ENCODE data around the gene ELAVL2. TPM values are rescaled to one million over a fixed set of nuclear protein-coding genes. Genes with fewer than 3 reads are reported as not detected.

ELAVL2 gene
- total RNA-seq, 5 donors from 2014 or later (not counting 1 experiment from before 2014, with no cell fraction given), result 0.79 TPM; not detected in 4

DNA sequence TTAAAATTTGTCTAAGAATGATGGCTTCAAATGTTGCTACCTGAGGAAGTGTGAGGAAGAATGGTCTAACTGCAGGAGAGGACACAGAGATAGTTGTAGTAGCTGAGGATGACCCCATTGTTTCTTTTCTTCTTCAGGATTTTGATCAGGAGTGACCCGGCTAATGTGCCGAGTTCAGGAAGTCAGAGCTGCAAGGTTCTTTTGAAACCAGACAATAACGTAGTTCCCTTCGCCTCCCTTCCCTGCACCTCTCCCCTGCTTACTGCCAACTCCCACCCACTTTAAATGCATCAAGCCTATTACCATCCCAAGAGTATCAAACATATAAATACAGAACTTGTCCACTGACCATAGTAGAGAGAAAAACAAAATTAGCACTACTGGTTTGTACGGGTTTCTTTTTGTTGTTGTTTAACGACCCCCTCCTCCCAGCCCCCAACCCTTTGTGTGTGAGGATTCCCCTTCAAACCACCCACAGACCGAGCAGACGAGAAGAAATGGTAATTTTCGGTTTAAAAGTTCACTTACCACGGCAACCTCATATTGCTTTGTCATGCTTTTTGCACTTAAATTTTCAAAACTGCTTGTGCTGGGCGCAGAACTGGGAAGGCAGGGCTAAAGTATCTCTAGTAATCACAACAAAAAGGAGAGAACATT lies 23.5 kb upstream of the ELAVL2 start:
- Histone ChIP-seq H3K4me1 (ENCODE audit: control insufficient read depth in 1 of 2, extremely low read depth in 1 of 2, insufficient read depth in 2 of 2, low read length in 2 of 2) (no peaks in the 10 kb centered on the region), H3K27me3 (replicated peaks in 1 of 2; ENCODE audit: control insufficient read depth in 2 of 2, extremely low read depth in 1 of 2, insufficient read depth in 2 of 2, low read length in 1 of 2) (peaks cover 4 to 20% of the 10 kb centered on the region in 2 experiments), H3K36me3 (ENCODE audit: control insufficient read depth in 2 of 2, extremely low read depth in 1 of 2, insufficient read depth in 1 of 2, low read length in 1 of 2) (no peaks in the 10 kb centered on the region), H3K27ac (ENCODE audit: low read length) (no peak overlapping the region), H3K9me3 (no peaks in the 10 kb centered on the region), H3K4me3 (ENCODE audit: control insufficient read depth in 1 of 2, extremely low read depth in 1 of 2, low read length in 1 of 2) (no peak overlapping the region)
- ChIA-PET CTCF (no interaction called here), POLR2A (no interaction called here)
- peaks cover 14 to 25% of the 10 kb centered on the region in 2 donors for H3K27me3 Mint-ChIP-seq
- no peak overlapping the region for H3K27ac Mint-ChIP-seq
- no peak overlapping the region for H3K4me3 Mint-ChIP-seq
- no peaks in the 10 kb centered on the region for H3K36me3 Mint-ChIP-seq
- DNase-seq, result no peak
- WGBS (ENCODE audit: insufficient coverage), result 50% methylated on average over 2 of the region's 11 CpGs
- H3K9me3 Mint-ChIP-seq, result peaks cover 2 to 12% (median 9%) of the 10 kb centered on the region in 3 donors
- ATAC-seq (replicated peaks in 1 of 4), result no peak
- H3K4me1 Mint-ChIP-seq, result peaks cover 0 to 6% (median 3%) of the 10 kb centered on the region in 3 donors

DNA sequence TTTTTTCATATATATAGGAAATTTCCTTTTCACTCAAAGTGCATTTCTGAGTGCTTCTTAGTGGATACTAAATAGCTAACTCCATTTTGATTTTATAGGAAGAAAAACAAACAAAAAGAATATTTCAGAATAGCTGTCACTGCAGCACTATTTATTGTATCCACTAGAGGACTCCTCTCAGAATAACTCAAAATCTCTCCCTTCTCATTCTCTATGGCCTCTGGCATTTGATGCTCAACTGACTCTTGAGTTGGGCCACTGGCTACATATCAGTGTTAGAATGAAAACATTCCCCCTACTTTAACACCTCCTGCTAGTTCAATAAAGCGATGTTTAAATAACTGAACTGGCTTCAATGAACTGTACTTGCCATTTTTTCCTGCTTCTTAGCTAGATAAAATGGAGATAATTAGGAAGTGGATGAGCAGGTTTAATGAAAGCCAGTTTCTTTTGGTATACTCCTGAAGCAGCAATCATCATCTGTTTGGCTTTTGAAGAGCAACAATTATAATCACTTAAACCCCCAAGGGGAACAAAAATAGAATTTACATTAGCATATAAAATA lies 16.6 kb upstream of the ELAVL2 start:
- Mint-ChIP-seq H3K27ac (no peak overlapping the region), H3K4me1 (no peaks in the 10 kb centered on the region), H3K36me3 (no peaks in the 10 kb centered on the region), H3K4me3 (no peak overlapping the region), H3K9me3 (peaks cover 3 to 10% (median 9%) of the 10 kb centered on the region in 3 donors), H3K27me3 (no peaks in the 10 kb centered on the region)
- no peak overlapping the region for H3K27ac ChIP-seq (ENCODE audit: low read length)
- DNase-seq, result no peak
- H3K4me1 ChIP-seq (ENCODE audit: control insufficient read depth in 1 of 2, extremely low read depth in 1 of 2, insufficient read depth in 2 of 2, low read length in 2 of 2), result no peaks in the 10 kb centered on the region
- POLR2A ChIA-PET, result no interaction called here
- no peak overlapping the region for H3K4me3 ChIP-seq (ENCODE audit: control insufficient read depth in 1 of 2, extremely low read depth in 1 of 2, low read length in 1 of 2)
- no peaks in the 10 kb centered on the region for H3K9me3 ChIP-seq
- no peak for ATAC-seq (replicated peaks in 1 of 4)
- no peaks in the 10 kb centered on the region for H3K36me3 ChIP-seq (ENCODE audit: control insufficient read depth in 2 of 2, extremely low read depth in 1 of 2, insufficient read depth in 1 of 2, low read length in 1 of 2)
- no CpG with 5 or more reads among the region's 1 CpG for WGBS (ENCODE audit: insufficient coverage)
- CTCF ChIA-PET, result no interaction called here
- no peaks in the 10 kb centered on the region for H3K27me3 ChIP-seq (replicated peaks in 1 of 2; ENCODE audit: control insufficient read depth in 2 of 2, extremely low read depth in 1 of 2, insufficient read depth in 2 of 2, low read length in 1 of 2)

DNA sequence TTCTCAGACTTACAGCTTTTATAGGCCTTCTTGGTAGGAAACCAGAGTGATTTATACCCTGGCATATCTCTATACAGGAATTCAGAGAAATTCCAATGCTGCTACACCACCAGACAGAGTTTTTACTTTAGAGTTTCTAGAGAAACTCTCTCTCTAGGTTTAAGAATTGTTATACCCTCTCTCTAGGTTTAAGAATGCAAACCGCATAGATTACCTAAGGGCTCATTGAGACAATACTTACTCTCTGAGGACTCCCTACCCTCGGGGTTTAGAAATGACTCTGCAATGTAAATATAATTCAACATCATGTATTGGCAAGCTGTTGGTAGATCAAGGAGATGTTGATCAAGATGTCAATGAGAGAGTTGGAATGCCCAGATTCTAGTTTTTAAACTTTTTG lies 15.3 kb upstream of the ELAVL2 start:
- Mint-ChIP-seq H3K27ac (no peak overlapping the region), H3K4me1 (no peaks in the 10 kb centered on the region), H3K27me3 (no peaks in the 10 kb centered on the region), H3K36me3 (no peaks in the 10 kb centered on the region), H3K4me3 (no peak overlapping the region), H3K9me3 (peaks cover 7 to 10% (median 8%) of the 10 kb centered on the region in 3 donors)
- ChIA-PET POLR2A (no interaction called here), CTCF (no interaction called here)
- Histone ChIP-seq H3K36me3 (ENCODE audit: control insufficient read depth in 2 of 2, extremely low read depth in 1 of 2, insufficient read depth in 1 of 2, low read length in 1 of 2) (no peaks in the 10 kb centered on the region), H3K27me3 (replicated peaks in 1 of 2; ENCODE audit: control insufficient read depth in 2 of 2, extremely low read depth in 1 of 2, insufficient read depth in 2 of 2, low read length in 1 of 2) (no peaks in the 10 kb centered on the region), H3K4me3 (ENCODE audit: control insufficient read depth in 1 of 2, extremely low read depth in 1 of 2, low read length in 1 of 2) (no peak overlapping the region), H3K27ac (ENCODE audit: low read length) (no peak overlapping the region), H3K9me3 (no peaks in the 10 kb centered on the region), H3K4me1 (ENCODE audit: control insufficient read depth in 1 of 2, extremely low read depth in 1 of 2, insufficient read depth in 2 of 2, low read length in 2 of 2) (no peaks in the 10 kb centered on the region)
- DNase-seq, result no peak
- no CpG with 5 or more reads among the region's 2 CpGs for WGBS (ENCODE audit: insufficient coverage)
- no peak for ATAC-seq (replicated peaks in 1 of 4)

- ATAC-seq (replicated peaks in 1 of 4) (no peak), DNase-seq (no peak)
- 68% methylated on average over 3 of the region's 5 CpGs for WGBS (ENCODE audit: insufficient coverage)
- no peaks in the 10 kb centered on the region for H3K36me3 Mint-ChIP-seq
- POLR2A ChIA-PET, result no interaction called here
- H3K9me3 Mint-ChIP-seq, result peaks cover 4 to 10% (median 5%) of the 10 kb centered on the region in 3 donors
- H3K9me3 ChIP-seq, result no peaks in the 10 kb centered on the region
- H3K27me3 ChIP-seq (replicated peaks in 1 of 2; ENCODE audit: control insufficient read depth in 2 of 2, extremely low read depth in 1 of 2, insufficient read depth in 2 of 2, low read length in 1 of 2), result no peaks in the 10 kb centered on the region
- H3K4me1 Mint-ChIP-seq, result no peaks in the 10 kb centered on the region
- H3K27me3 Mint-ChIP-seq, result peaks cover under 1 to 2% of the 10 kb centered on the region in 2 donors
- H3K4me3 ChIP-seq (ENCODE audit: control insufficient read depth in 1 of 2, extremely low read depth in 1 of 2, low read length in 1 of 2), result no peak overlapping the region
- H3K27ac ChIP-seq (ENCODE audit: low read length), result no peak overlapping the region
- CTCF ChIA-PET, result no interaction called here
- H3K27ac Mint-ChIP-seq, result no peak overlapping the region
- no peaks in the 10 kb centered on the region for H3K36me3 ChIP-seq (ENCODE audit: control insufficient read depth in 2 of 2, extremely low read depth in 1 of 2, insufficient read depth in 1 of 2, low read length in 1 of 2)
- no peaks in the 10 kb centered on the region for H3K4me1 ChIP-seq (ENCODE audit: control insufficient read depth in 1 of 2, extremely low read depth in 1 of 2, insufficient read depth in 2 of 2, low read length in 2 of 2)
- H3K4me3 Mint-ChIP-seq, result no peak overlapping the region
These were observed 11.0 kb upstream of the ELAVL2 start for GRCh38 chr9:23837038-23837437.

GRCh38 chr9:23830929-23831730 lies 5.1 kb upstream of the ELAVL2 start:
- Mint-ChIP-seq H3K27ac (no peak overlapping the region), H3K36me3 (no peaks in the 10 kb centered on the region), H3K9me3 (peaks cover 0 to 11% (median 7%) of the 10 kb centered on the region in 3 donors), H3K4me3 (no peak overlapping the region), H3K27me3 (peaks cover 22 to 30% of the 10 kb centered on the region in 2 donors), H3K4me1 (no peaks in the 10 kb centered on the region)
- Histone ChIP-seq H3K27me3 (replicated peaks in 1 of 2; ENCODE audit: control insufficient read depth in 2 of 2, extremely low read depth in 1 of 2, insufficient read depth in 2 of 2, low read length in 1 of 2) (peaks cover 0 to 16% of the 10 kb centered on the region in 2 experiments), H3K27ac (ENCODE audit: low read length) (no peak overlapping the region), H3K4me3 (ENCODE audit: control insufficient read depth in 1 of 2, extremely low read depth in 1 of 2, low read length in 1 of 2) (no peak overlapping the region), H3K36me3 (ENCODE audit: control insufficient read depth in 2 of 2, extremely low read depth in 1 of 2, insufficient read depth in 1 of 2, low read length in 1 of 2) (no peaks in the 10 kb centered on the region), H3K4me1 (ENCODE audit: control insufficient read depth in 1 of 2, extremely low read depth in 1 of 2, insufficient read depth in 2 of 2, low read length in 2 of 2) (no peaks in the 10 kb centered on the region), H3K9me3 (no peaks in the 10 kb centered on the region)
- ChIA-PET POLR2A (no interaction called here), CTCF (no interaction called here)
- no peak for DNase-seq
- WGBS (ENCODE audit: insufficient coverage), result 8% methylated on average over 17 of the region's 28 CpGs
- ATAC-seq (replicated peaks in 1 of 4), result no peak

GRCh38 chr9:23830476-23830805 lies 4.4 kb upstream of the ELAVL2 start:
- no peak for ATAC-seq (replicated peaks in 1 of 4)
- no CpG with 5 or more reads among the region's 5 CpGs for WGBS (ENCODE audit: insufficient coverage)
- no peaks in the 10 kb centered on the region for H3K4me1 ChIP-seq (ENCODE audit: control insufficient read depth in 1 of 2, extremely low read depth in 1 of 2, insufficient read depth in 2 of 2, low read length in 2 of 2)
- no peak for DNase-seq
- peaks cover 2 to 17% of the 10 kb centered on the region in 2 experiments for H3K27me3 ChIP-seq (replicated peaks in 1 of 2; ENCODE audit: control insufficient read depth in 2 of 2, extremely low read depth in 1 of 2, insufficient read depth in 2 of 2, low read length in 1 of 2)
- no peaks in the 10 kb centered on the region for H3K9me3 ChIP-seq
- Mint-ChIP-seq H3K36me3 (no peaks in the 10 kb centered on the region), H3K4me3 (no peak overlapping the region), H3K27me3 (peaks cover 22 to 30% of the 10 kb centered on the region in 2 donors), H3K4me1 (no peaks in the 10 kb centered on the region), H3K9me3 (peaks cover 0 to 7% (median 7%) of the 10 kb centered on the region in 3 donors), H3K27ac (no peak overlapping the region)
- no peak overlapping the region for H3K27ac ChIP-seq (ENCODE audit: low read length)
- ChIA-PET POLR2A (no interaction called here), CTCF (no interaction called here)
- H3K36me3 ChIP-seq (ENCODE audit: control insufficient read depth in 2 of 2, extremely low read depth in 1 of 2, insufficient read depth in 1 of 2, low read length in 1 of 2), result no peaks in the 10 kb centered on the region
- H3K4me3 ChIP-seq (ENCODE audit: control insufficient read depth in 1 of 2, extremely low read depth in 1 of 2, low read length in 1 of 2), result no peak overlapping the region

Data from T-cell (primary cell).